ENCODE data around the gene MEAF6.

MEAF6 gene

GRCh38 chr1:37446874-37447273 is 67.7 kb downstream of the MEAF6 start:
- DNase-seq (ENCODE audit: low read depth, low spot score) = no peak

DNA sequence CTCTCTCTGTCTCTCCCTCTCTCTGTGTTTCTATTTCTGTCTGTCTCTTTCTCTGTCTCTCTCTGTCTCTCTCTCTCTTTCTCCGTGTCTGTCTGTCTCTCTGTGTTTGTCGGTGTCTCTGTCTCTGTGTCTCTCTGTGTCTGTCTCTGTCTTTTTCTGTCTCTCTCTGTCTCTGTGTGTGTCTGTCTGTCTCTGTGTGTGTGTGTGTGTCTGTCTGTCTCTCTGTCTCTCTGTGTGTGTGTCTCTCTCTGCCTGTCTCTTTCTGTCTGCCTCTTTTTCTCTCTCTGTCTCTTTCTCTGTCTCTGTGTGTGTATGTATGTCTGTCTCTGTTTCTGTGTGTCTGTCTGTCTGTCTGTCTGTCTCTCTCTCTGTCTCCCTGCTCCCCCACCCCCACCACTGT is 71.9 kb downstream of the MEAF6 start:
- DNase-seq (ENCODE audit: low read depth, low spot score) = no peak
